Nephron (organoid): ENCODE results near the gene DPF3.

Experiments used
- H3K27ac Mint-ChIP-seq, 3 experiments: 2 replicates each; pipeline ENCODE4 v1.8.0; 2020; ENCODE audit warnings: mixed read lengths in 3 of 3, mild to moderate bottlenecking in 2 of 3, moderate library complexity in 1 of 3
- H3K27me3 Mint-ChIP-seq: 2 replicates; pipeline ENCODE4 v1.8.0; 2021; ENCODE audit warnings: low read depth, mild to moderate bottlenecking, moderate library complexity, mixed read lengths
- H3K36me3 Mint-ChIP-seq: 2 replicates; pipeline ENCODE4 v1.8.0; 2020; ENCODE audit warnings: low read depth, mixed read lengths
- H3K4me1 Mint-ChIP-seq: 2 replicates; pipeline ENCODE4 v1.8.0; 2020; ENCODE audit warnings: mixed read lengths
- H3K4me3 Mint-ChIP-seq, 3 experiments: 2 replicates each; pipeline ENCODE4 v1.8.0; 2020; ENCODE audit warnings: mild to moderate bottlenecking in 3 of 3, mixed read lengths in 3 of 3, moderate library complexity in 2 of 3
- H3K9me3 Mint-ChIP-seq: 2 replicates; pipeline ENCODE4 v1.8.0; 2020; ENCODE audit warnings: mixed read lengths
- CTCF ChIP-seq, 3 experiments: fragments of 200-600 bp; sonication (generic); IDR thresholded peaks; one replicate each; pipeline ENCODE4 v1.5.0; 2021; ENCODE audit warnings: antibody characterized with exemption in 3 of 3; ENCODE audit not compliant: unreplicated experiment in 3 of 3

Gene DPF3

GRCh38 chr14:72573725-72574417 lies 320.0 kb downstream of the DPF3 start:
- Mint-ChIP-seq H3K27me3 (peaks cover 5% of the 10 kb centered on the region), H3K4me1 (peaks cover 13% of the 10 kb centered on the region), H3K4me3 (no peak overlapping the region), H3K9me3 (peaks cover 6% of the 10 kb centered on the region), H3K36me3 (no peaks in the 10 kb centered on the region), H3K27ac (no peak overlapping the region)
- TF ChIP-seq CTCF (IDR thresholded peaks at IDR 0.05; ENCODE audit: unreplicated experiment in 3 of 3) = no peak
